ENCODE measurements around the gene MLXIP.

DNA sequence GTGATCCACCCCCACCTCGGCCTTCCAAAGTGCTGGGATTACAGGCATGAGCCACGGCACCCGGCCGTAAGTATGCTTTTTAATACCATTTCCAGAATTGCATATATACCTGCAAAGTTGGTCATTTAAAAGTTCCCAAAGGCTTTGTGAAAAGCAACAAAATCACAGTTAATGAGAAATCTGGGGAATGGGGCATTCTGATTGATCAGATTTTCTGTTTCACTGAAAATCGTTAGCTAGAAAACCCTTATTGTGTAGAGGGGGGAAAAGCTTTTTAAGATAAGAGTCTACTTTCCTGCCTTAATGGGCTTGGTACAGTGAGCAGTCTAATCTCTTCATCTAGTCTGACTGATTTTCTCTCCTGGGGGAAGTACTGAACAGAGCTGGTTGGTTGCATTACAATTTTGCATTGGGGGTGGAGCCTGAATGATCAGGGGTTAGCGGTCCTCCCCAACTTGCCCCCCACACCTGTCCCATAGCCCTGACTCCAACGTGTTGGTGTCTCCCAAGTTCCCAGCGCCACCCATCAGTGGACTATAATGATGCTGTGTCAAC, 71.6 kb downstream of the MLXIP start:
- TF ChIP-seq, protein P1, sequence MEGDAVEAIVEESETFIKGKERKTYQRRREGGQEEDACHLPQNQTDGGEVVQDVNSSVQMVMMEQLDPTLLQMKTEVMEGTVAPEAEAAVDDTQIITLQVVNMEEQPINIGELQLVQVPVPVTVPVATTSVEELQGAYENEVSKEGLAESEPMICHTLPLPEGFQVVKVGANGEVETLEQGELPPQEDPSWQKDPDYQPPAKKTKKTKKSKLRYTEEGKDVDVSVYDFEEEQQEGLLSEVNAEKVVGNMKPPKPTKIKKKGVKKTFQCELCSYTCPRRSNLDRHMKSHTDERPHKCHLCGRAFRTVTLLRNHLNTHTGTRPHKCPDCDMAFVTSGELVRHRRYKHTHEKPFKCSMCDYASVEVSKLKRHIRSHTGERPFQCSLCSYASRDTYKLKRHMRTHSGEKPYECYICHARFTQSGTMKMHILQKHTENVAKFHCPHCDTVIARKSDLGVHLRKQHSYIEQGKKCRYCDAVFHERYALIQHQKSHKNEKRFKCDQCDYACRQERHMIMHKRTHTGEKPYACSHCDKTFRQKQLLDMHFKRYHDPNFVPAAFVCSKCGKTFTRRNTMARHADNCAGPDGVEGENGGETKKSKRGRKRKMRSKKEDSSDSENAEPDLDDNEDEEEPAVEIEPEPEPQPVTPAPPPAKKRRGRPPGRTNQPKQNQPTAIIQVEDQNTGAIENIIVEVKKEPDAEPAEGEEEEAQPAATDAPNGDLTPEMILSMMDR (IDR thresholded peaks at IDR 0.05) = no peak
- TF ChIP-seq POLR2A (IDR thresholded peaks at IDR 0.05) (no peak), EP300 (IDR thresholded peaks at IDR 0.05) (no peak)

All from ovary (tissue), 3 donors.